ENCODE data around the gene USP7. TPM values are rescaled to one million over a fixed set of nuclear protein-coding genes. Genes with fewer than 3 reads are reported as not detected.

Gene USP7
- total RNA-seq, 2 experiments from 2014 or later = 259 to 268 TPM

GRCh38 chr16:8916541-8917225 is 47.0 kb downstream of the USP7 start:
- no peak overlapping the region for H3K27ac Mint-ChIP-seq

GRCh38 chr16:8915722-8916301 is 47.9 kb downstream of the USP7 start:
- no peak overlapping the region for H3K27ac ChIP-seq (ENCODE audit: low read depth in 1 of 2, low read length in 2 of 2)
- H3K27ac Mint-ChIP-seq = no peak overlapping the region
- no peak overlapping the region for H3K4me3 ChIP-seq (ENCODE audit: low read length)
- DNase-seq (no peak), ATAC-seq (ENCODE audit: poor library complexity) (no peak)
- CTCF ChIA-PET = interaction anchor here (1.0 to 2.9 kb wide), 2 partner anchors 21 to 35 kb away, joined by 3 to 9 read pairs; no protein-coding TSS in a partner anchor
- H3K4me3 Mint-ChIP-seq = no peak overlapping the region
- H3K4me1 Mint-ChIP-seq (ENCODE audit: low read depth) = peaks cover 29% of the 10 kb centered on the region
- H3K27me3 ChIP-seq (ENCODE audit: control insufficient read depth in 1 of 2, insufficient read depth in 2 of 2, low read length in 2 of 2) = no peaks in the 10 kb centered on the region
- intact Hi-C loops (cut with DNase I, micrococcal nuclease) = loop anchor here in 1 of 2 experiments (5.0 kb wide), 1 partner anchor 46 kb away; the partner anchor contains the start of gene USP7
- no peaks in the 10 kb centered on the region for H3K9me3 ChIP-seq (ENCODE audit: control insufficient read depth in 1 of 2, insufficient read depth in 1 of 2, low read length in 2 of 2)
- no peak for TF ChIP-seq CTCF (IDR thresholded peaks at IDR 0.05)
- POLR2A ChIA-PET = no interaction called here
- no peaks in the 10 kb centered on the region for H3K27me3 Mint-ChIP-seq
- H3K36me3 ChIP-seq (ENCODE audit: insufficient read depth, low read length) = peaks cover 94% of the 10 kb centered on the region
- no peaks in the 10 kb centered on the region for H3K9me3 Mint-ChIP-seq
- peaks cover 99% of the 10 kb centered on the region for H3K36me3 Mint-ChIP-seq (ENCODE audit: low read depth)
- H3K4me1 ChIP-seq (ENCODE audit: insufficient read depth, low read length) = peaks cover 17% of the 10 kb centered on the region

More at GRCh38 chr16:8916541-8917225, 47.0 kb downstream of the USP7 start:
- H3K4me1 ChIP-seq (ENCODE audit: insufficient read depth, low read length) = peaks cover 17% of the 10 kb centered on the region
- DNase-seq = no peak
- intact Hi-C loops (cut with DNase I, micrococcal nuclease) = loop anchor here in 1 of 2 experiments (5.0 kb wide), 1 partner anchor 46 kb away; the partner anchor contains the start of gene USP7
- ATAC-seq (ENCODE audit: poor library complexity) = no peak
- H3K9me3 Mint-ChIP-seq = no peaks in the 10 kb centered on the region
- TF ChIP-seq CTCF (IDR thresholded peaks at IDR 0.05) = no peak
- H3K4me3 Mint-ChIP-seq = no peak overlapping the region
- no peaks in the 10 kb centered on the region for H3K9me3 ChIP-seq (ENCODE audit: control insufficient read depth in 1 of 2, insufficient read depth in 1 of 2, low read length in 2 of 2)
- H3K36me3 ChIP-seq (ENCODE audit: insufficient read depth, low read length) = peaks cover 94% of the 10 kb centered on the region
- ChIA-PET CTCF (interaction anchor here (1.0 to 2.9 kb wide), 2 partner anchors 20 to 36 kb away, joined by 3 to 9 read pairs; no protein-coding TSS in a partner anchor), POLR2A (no interaction called here)
- no peaks in the 10 kb centered on the region for H3K27me3 Mint-ChIP-seq
- no peak overlapping the region for H3K4me3 ChIP-seq (ENCODE audit: low read length)
- H3K4me1 Mint-ChIP-seq (ENCODE audit: low read depth) = peaks cover 30% of the 10 kb centered on the region
- H3K36me3 Mint-ChIP-seq (ENCODE audit: low read depth) = peaks cover 99% of the 10 kb centered on the region
- no peaks in the 10 kb centered on the region for H3K27me3 ChIP-seq (ENCODE audit: control insufficient read depth in 1 of 2, insufficient read depth in 2 of 2, low read length in 2 of 2)
- H3K27ac ChIP-seq (ENCODE audit: low read depth in 1 of 2, low read length in 2 of 2) = no peak overlapping the region

GRCh38 chr16:8914098-8914497 is 49.6 kb downstream of the USP7 start:
- Histone ChIP-seq H3K27ac (ENCODE audit: low read depth in 1 of 2, low read length in 2 of 2) (no peak overlapping the region), H3K27me3 (ENCODE audit: control insufficient read depth in 1 of 2, insufficient read depth in 2 of 2, low read length in 2 of 2) (no peaks in the 10 kb centered on the region), H3K36me3 (ENCODE audit: insufficient read depth, low read length) (peaks cover 95% of the 10 kb centered on the region), H3K9me3 (ENCODE audit: control insufficient read depth in 1 of 2, insufficient read depth in 1 of 2, low read length in 2 of 2) (no peaks in the 10 kb centered on the region), H3K4me1 (ENCODE audit: insufficient read depth, low read length) (peaks cover 13% of the 10 kb centered on the region), H3K4me3 (ENCODE audit: low read length) (no peak overlapping the region)
- intact Hi-C loops (cut with DNase I, micrococcal nuclease) = no loop called here
- ATAC-seq (ENCODE audit: poor library complexity) (no peak), DNase-seq (no peak)
- TF ChIP-seq CTCF (IDR thresholded peaks at IDR 0.05) = no peak
- no peak overlapping the region for H3K27ac Mint-ChIP-seq
- no peaks in the 10 kb centered on the region for H3K9me3 Mint-ChIP-seq
- H3K4me3 Mint-ChIP-seq = no peak overlapping the region
- H3K27me3 Mint-ChIP-seq = no peaks in the 10 kb centered on the region
- peaks cover 98% of the 10 kb centered on the region for H3K36me3 Mint-ChIP-seq (ENCODE audit: low read depth)
- ChIA-PET POLR2A (no interaction called here), CTCF (interaction anchor here (2.2 to 2.9 kb wide), 2 partner anchors 22 to 95 kb away, joined by 5 to 9 read pairs; no protein-coding TSS in a partner anchor)
- peaks cover 23% of the 10 kb centered on the region for H3K4me1 Mint-ChIP-seq (ENCODE audit: low read depth)

Measured in CD4-positive, alpha-beta T cell (primary cell).